CD4-positive, alpha-beta memory T cell (primary cell): ENCODE data around the gene RAB15. TPM values are rescaled to one million over a fixed set of nuclear protein-coding genes. Genes with fewer than 3 reads are reported as not detected.
A peak's percentile ranks its signal among the peaks of the same experiment; 100 is the strongest.
"Not testable (repeated sequence)": the region's sequence is repeated elsewhere in the genome, so short reads cannot be mapped to it uniquely, and the experiment has no call there.

Source experiments
- CTCF ChIA-PET: fragments of 350-600 bp; sonication (Branson Sonifier 250); formaldehyde crosslinking; loops from one replicate; lab custom pipeline; 2021; ENCODE audit warnings: inconsistent platforms; ENCODE audit not compliant: partially characterized antibody; lab: Charles Lee
- POLR2A ChIA-PET: fragments of 350-600 bp; sonication (Branson Sonifier 250); formaldehyde crosslinking; loops from one replicate; lab custom pipeline; 2021; ENCODE audit not compliant: partially characterized antibody; lab: Charles Lee
- DNase-seq, 5 donors: peaks; one replicate each; pipeline versions ENCODE4 v3.0.0 to v3.0.0-alpha.2; 2020 to 2022; ENCODE audit warnings: mixed read lengths in 1 of 5
- H3K27ac ChIP-seq: one replicate; pipeline ENCODE4 v1.7.0; 2013; ENCODE audit warnings: low read depth, low read length
- H3K27me3 ChIP-seq: 2 replicates; pipeline ENCODE4 v1.7.0; 2013; ENCODE audit warnings: mild to moderate bottlenecking, low read length, moderate library complexity; ENCODE audit not compliant: insufficient read depth
- H3K36me3 ChIP-seq: 2 replicates; pipeline ENCODE4 v1.7.0; 2013; ENCODE audit warnings: mild to moderate bottlenecking, low read length, moderate library complexity; ENCODE audit not compliant: insufficient read depth
- H3K4me1 ChIP-seq: 2 replicates; pipeline ENCODE4 v1.7.0; 2013; ENCODE audit warnings: mild to moderate bottlenecking, low read length, moderate library complexity; ENCODE audit not compliant: insufficient read depth
- H3K4me3 ChIP-seq, 2 donors: one replicate each; pipeline ENCODE4 v1.7.0; 2013; ENCODE audit warnings: low read length in 2 of 2, mild to moderate bottlenecking in 1 of 2
- H3K9me3 ChIP-seq, 2 donors: one replicate each; pipeline ENCODE4 v1.7.0; 2013; ENCODE audit warnings: low read length in 2 of 2, control low read depth in 1 of 2; ENCODE audit not compliant: control insufficient read depth in 1 of 2
- H3K27ac Mint-ChIP-seq, 7 donors: one replicate each; pipeline ENCODE4 v1.8.0; 2020 to 2021; ENCODE audit warnings: mixed read lengths in 7 of 7, mild to moderate bottlenecking in 6 of 7, inconsistent platforms in 3 of 7, moderate library complexity in 3 of 7
- H3K27me3 Mint-ChIP-seq, 2 donors: one replicate each; pipeline ENCODE4 v1.8.0; 2020 to 2021; ENCODE audit warnings: mixed read lengths in 2 of 2
- H3K36me3 Mint-ChIP-seq, 2 donors: one replicate each; pipeline ENCODE4 v1.8.0; 2020 to 2021; ENCODE audit warnings: mixed read lengths in 2 of 2, inconsistent platforms in 1 of 2, mild to moderate bottlenecking in 1 of 2
- H3K4me1 Mint-ChIP-seq, 4 donors: one replicate each; pipeline ENCODE4 v1.8.0; 2020 to 2021; ENCODE audit warnings: mixed read lengths in 4 of 4, mild to moderate bottlenecking in 1 of 4
- H3K4me3 Mint-ChIP-seq, 8 donors: one replicate each; pipeline ENCODE4 v1.8.0; 2020 to 2021; ENCODE audit warnings: mixed read lengths in 8 of 8, mild to moderate bottlenecking in 7 of 8, moderate library complexity in 6 of 8, inconsistent platforms in 3 of 8
- H3K9me3 Mint-ChIP-seq, 8 donors: one replicate each; pipeline ENCODE4 v1.8.0; 2020 to 2021; ENCODE audit warnings: mixed read lengths in 8 of 8, mild to moderate bottlenecking in 5 of 8, inconsistent platforms in 3 of 8, moderate library complexity in 1 of 8
- intact Hi-C: fragments of 100-400 bp; cut with micrococcal nuclease; formaldehyde crosslinking; loops from one replicate; pipeline ENCODE4 v1.15.1; 2023
- polyA plus RNA-seq, 2 donors: library from polyadenylated mRNA; unstranded; fragments of 300-500 nt; fragmentation: Illumina TruSeq; gene quantifications; one replicate each; pipeline ENCODE4 v1.2.3, GENCODE V29; 2021
- total RNA-seq, 2 experiments: library from RNA; stranded (reverse); gene quantifications; one replicate each; pipeline ENCODE4 v1.2.3, GENCODE V29; 2021

RAB15 gene
- total and polyA plus RNA-seq, 4 experiments from 2014 or later: 2.3 to 6.7 (median 5.3) TPM

- Mint-ChIP-seq H3K27me3 (no peaks in the 10 kb centered on the region), H3K36me3 (peaks cover 25 to 28% of the 10 kb centered on the region in 2 donors), H3K27ac (peak overlapping the region in 5 of 7 donors; percentile 50 to 83 (median 66)), H3K4me3 (peak overlapping the region in 3 of 8 donors; percentile 21 to 75 (median 23)), H3K9me3 (no peaks in the 10 kb centered on the region), H3K4me1 (peaks cover 50 to 80% (median 67%) of the 10 kb centered on the region in 4 donors)
- intact Hi-C loops: no loop called here
- ChIA-PET POLR2A (interaction anchor here (0.7 to 5.8 kb wide), 2 partner anchors 8 to 53 kb away, joined by 3 to 111 read pairs; no protein-coding TSS in a partner anchor), CTCF (interaction anchor here (1.5 kb wide), 1 partner anchor 488 kb away, joined by 4 read pairs; no protein-coding TSS in a partner anchor)
- Histone ChIP-seq H3K4me1 (peaks cover 73% of the 10 kb centered on the region), H3K27me3 (no peaks in the 10 kb centered on the region), H3K36me3 (no peaks in the 10 kb centered on the region), H3K9me3 (no peaks in the 10 kb centered on the region), H3K4me3 (no peak overlapping the region), H3K27ac (no peak overlapping the region)
- DNase-seq: no peak
These were observed 53.9 kb downstream of the RAB15 start for GRCh38 chr14:64918216-64918615.

- CTCF ChIA-PET: interaction anchor here (0.7 to 1.7 kb wide), 7 partner anchors 9 to 243 kb away, joined by 3 to 5 read pairs (median 4); no protein-coding TSS in a partner anchor
- H3K4me3 ChIP-seq: peak overlapping the region in 1 of 2 donors; percentile 99
- no peaks in the 10 kb centered on the region for H3K36me3 ChIP-seq
- H3K27me3 ChIP-seq: no peaks in the 10 kb centered on the region
- DNase-seq: no peak
- no peaks in the 10 kb centered on the region for H3K9me3 ChIP-seq
- H3K4me1 Mint-ChIP-seq: peaks cover 40 to 69% (median 57%) of the 10 kb centered on the region in 4 donors
- intact Hi-C loops: loop anchor here (2.0 kb wide), 2 partner anchors 57 to 497 kb away; partner anchors contain the start of genes FUT8 and RAB15
- H3K9me3 Mint-ChIP-seq: peaks cover 0 to 2% (median 0%) of the 10 kb centered on the region in 8 donors
- POLR2A ChIA-PET: interaction anchor here (1.1 to 5.8 kb wide), 7 partner anchors 10 to 414 kb away, joined by 3 to 111 read pairs (median 8); partner anchors contain the start of gene FNTB
- H3K4me1 ChIP-seq: peaks cover 60% of the 10 kb centered on the region
- peaks cover 19% of the 10 kb centered on the region in 2 donors for H3K36me3 Mint-ChIP-seq
- peak overlapping the region; percentile 84 to 95 (median 90) for H3K4me3 Mint-ChIP-seq
- peaks cover 0 to 1% of the 10 kb centered on the region in 2 donors for H3K27me3 Mint-ChIP-seq
- peak overlapping the region; percentile 77 to 99 (median 98) for H3K27ac Mint-ChIP-seq
- H3K27ac ChIP-seq: peak overlapping the region; percentile 100
These were observed 56.3 kb downstream of the RAB15 start for GRCh38 chr14:64915797-64916196.

- Histone ChIP-seq H3K27ac (peak overlapping the region; percentile 100), H3K4me3 (peak overlapping the region; percentile 90 to 99), H3K4me1 (peaks cover 52% of the 10 kb centered on the region), H3K36me3 (no peaks in the 10 kb centered on the region), H3K9me3 (no peaks in the 10 kb centered on the region), H3K27me3 (no peaks in the 10 kb centered on the region)
- CTCF ChIA-PET: interaction anchor here (0.7 to 1.7 kb wide), 12 partner anchors 10 to 243 kb away, joined by 3 to 5 read pairs (median 4); partner anchors contain the start of gene FNTB
- H3K36me3 Mint-ChIP-seq: peaks cover 15 to 19% of the 10 kb centered on the region in 2 donors
- H3K27ac Mint-ChIP-seq: peak overlapping the region; percentile 92 to 99 (median 98)
- no peak for DNase-seq
- intact Hi-C loops: loop anchor here (2.0 kb wide), 2 partner anchors 58 to 498 kb away; partner anchors contain the start of genes FUT8 and RAB15
- peaks cover 33 to 62% (median 50%) of the 10 kb centered on the region in 4 donors for H3K4me1 Mint-ChIP-seq
- H3K4me3 Mint-ChIP-seq: peak overlapping the region; percentile 84 to 95 (median 90)
- peaks cover 0 to 2% (median 0%) of the 10 kb centered on the region in 8 donors for H3K9me3 Mint-ChIP-seq
- peaks cover 0 to 1% of the 10 kb centered on the region in 2 donors for H3K27me3 Mint-ChIP-seq
- POLR2A ChIA-PET: interaction anchor here (0.5 to 5.8 kb wide), 34 partner anchors 11 to 1273 kb away, joined by 3 to 111 read pairs (median 3); partner anchors contain the start of genes FNTB, HSPA2, MAX and MTHFD1
These were observed 57.1 kb downstream of the RAB15 start for GRCh38 chr14:64915029-64915424.

- Mint-ChIP-seq H3K9me3 (peaks cover 0 to 2% (median 0%) of the 10 kb centered on the region in 8 donors), H3K27ac (peak within 1 kb of the TSS; percentile 92 to 99 (median 98)), H3K36me3 (peaks cover 15 to 19% of the 10 kb centered on the region in 2 donors), H3K4me3 (peak within 1 kb of the TSS; percentile 84 to 95 (median 90)), H3K27me3 (peaks cover 0 to 1% of the 10 kb centered on the region in 2 donors), H3K4me1 (peaks cover 33 to 56% (median 45%) of the 10 kb centered on the region in 4 donors)
- ChIA-PET CTCF (interaction anchor here (0.7 to 1.7 kb wide), 9 partner anchors 10 to 91 kb away, joined by 3 to 5 read pairs (median 4); partner anchors contain the start of gene FNTB), POLR2A (interaction anchor here (0.5 to 5.8 kb wide), 34 partner anchors 10 to 1273 kb away, joined by 3 to 111 read pairs (median 3); partner anchors contain the start of genes FNTB, HSPA2, MAX and MTHFD1)
- H3K4me1 ChIP-seq: peaks cover 46% of the 10 kb centered on the region
- H3K9me3 ChIP-seq: no peaks in the 10 kb centered on the region
- DNase-seq: peak; percentile 94 to 99 (median 97)
- no peaks in the 10 kb centered on the region for H3K27me3 ChIP-seq
- H3K4me3 ChIP-seq: peak within 1 kb of the TSS; percentile 90 to 99
- no peaks in the 10 kb centered on the region for H3K36me3 ChIP-seq
- peak within 1 kb of the TSS; percentile 100 for H3K27ac ChIP-seq
- intact Hi-C loops: loop anchor here (1.0 to 2.0 kb wide), 6 partner anchors 14 to 498 kb away; partner anchors contain the start of genes FNTB, FUT8, MAX and RAB15
These were observed 57.7 kb downstream of the RAB15 start, which contains the start of gene CHURC1 for GRCh38 chr14:64914237-64915028. CHURC1 (plus strand) TSS chr14:64914455; CDS start chr14:64914496, 41 bp downstream.

- H3K27ac ChIP-seq: peak overlapping the region; percentile 100
- not testable (repeated sequence) for H3K27me3 Mint-ChIP-seq
These were observed 58.7 kb downstream of the RAB15 start for GRCh38 chr14:64913477-64913876.

GRCh38 chr14:64912261-64912660, 59.9 kb downstream of the RAB15 start:
- H3K36me3 Mint-ChIP-seq: peaks cover 9 to 14% of the 10 kb centered on the region in 2 donors
- no peaks in the 10 kb centered on the region for H3K9me3 ChIP-seq
- H3K36me3 ChIP-seq: no peaks in the 10 kb centered on the region
- ChIA-PET POLR2A (no interaction called here), CTCF (no interaction called here)
- H3K27ac Mint-ChIP-seq: peak overlapping the region in 3 of 7 donors; percentile 32 to 87 (median 72)
- peaks cover 20 to 38% (median 31%) of the 10 kb centered on the region in 4 donors for H3K4me1 Mint-ChIP-seq
- H3K27ac ChIP-seq: no peak overlapping the region
- peaks cover 3% of the 10 kb centered on the region for H3K27me3 ChIP-seq
- DNase-seq: no peak
- H3K4me1 ChIP-seq: peaks cover 26% of the 10 kb centered on the region
- H3K9me3 Mint-ChIP-seq: peaks cover 0 to 2% (median 0%) of the 10 kb centered on the region in 8 donors
- H3K4me3 Mint-ChIP-seq: peak overlapping the region in 2 of 8 donors; percentile 9 to 22
- intact Hi-C loops: no loop called here
- H3K4me3 ChIP-seq: no peak overlapping the region
- peaks cover 1 to 2% of the 10 kb centered on the region in 2 donors for H3K27me3 Mint-ChIP-seq

More at GRCh38 chr14:64913477-64913876, 58.7 kb downstream of the RAB15 start:
- H3K36me3 Mint-ChIP-seq: peaks cover 15 to 19% of the 10 kb centered on the region in 2 donors
- H3K4me3 ChIP-seq, intact Hi-C loops, H3K36me3 ChIP-seq, DNase-seq, H3K9me3 Mint-ChIP-seq, H3K27me3 ChIP-seq, H3K9me3 ChIP-seq: not testable (repeated sequence)
- CTCF ChIA-PET: interaction anchor here (1.7 kb wide), 1 partner anchor 67 kb away, joined by 5 read pairs; no protein-coding TSS in a partner anchor
- POLR2A ChIA-PET: interaction anchor here (1.4 to 5.8 kb wide), 4 partner anchors 13 to 526 kb away, joined by 4 to 111 read pairs (median 13); partner anchors contain the start of genes FNTB and MTHFD1
- H3K4me1 Mint-ChIP-seq: peaks cover 29 to 49% (median 40%) of the 10 kb centered on the region in 4 donors
- H3K27ac Mint-ChIP-seq: peak overlapping the region; percentile 92 to 99 (median 98)
- H3K4me1 ChIP-seq: peaks cover 37% of the 10 kb centered on the region
- peak overlapping the region; percentile 84 to 95 (median 90) for H3K4me3 Mint-ChIP-seq
